Mammary epithelial cell (primary cell): ENCODE results near the gene NBL1.

Source experiments
- CTCF ChIP-seq, 2 donors: IDR thresholded peaks in 1 of 2; conservative IDR thresholded peaks in 1 of 2; 2 replicates each; pipeline ENCODE4 v1.5.1; 2011 to 2012; ENCODE audit warnings: inconsistent platforms in 2 of 2, low read length in 2 of 2, mild to moderate bottlenecking in 2 of 2, control low read depth in 1 of 2, low read depth in 1 of 2; ENCODE audit not compliant: insufficient read depth in 1 of 2; ENCODE audit errors: extremely low read depth in 1 of 2
- EZH2 ChIP-seq: IDR thresholded peaks from 2 replicates; pipeline ENCODE4 v1.6.1; 2012; ENCODE audit warnings: low read length, inconsistent platforms, borderline replicate concordance

GRCh38 chr1:19690342-19690741 is 46.2 kb downstream of the NBL1 start:
- TF ChIP-seq CTCF (conservative IDR thresholded peaks at IDR 0.05 in 1 of 2, IDR thresholded peaks at IDR 0.05 in 1 of 2; ENCODE audit: extremely low read depth in 1 of 2, insufficient read depth in 1 of 2, low read depth in 1 of 2, low read length in 2 of 2) (no peak), EZH2 (no peak)
